HCT116 (cell line): ENCODE data around the gene ANO2. TPM values are rescaled to one million over a fixed set of nuclear protein-coding genes. Genes with fewer than 3 reads are reported as not detected.

Experiments used
- ATAC-seq: fragments of 200-7000 bp; cut with Tn5 transposase; 2 replicates; pipeline ENCODE4 v1.9.1; 2020; ENCODE audit warnings: mild to moderate bottlenecking, moderate library complexity
- BruUV-seq: library from RNA; stranded (reverse); fragments of 400-500 nt; replicated peaks from 2 replicates; lab custom pipeline; 2021; lab: Mats Ljungman, UMichigan
- CTCF ChIA-PET: fragments of 300-600 bp; sonication (Branson Sonifier 250); formaldehyde crosslinking; loops from one replicate; lab custom pipeline; 2021; ENCODE audit warnings: antibody characterized with exemption; lab: Charles Lee
- POLR2A ChIA-PET: fragments of 300-600, 350-600 bp; sonication (Branson Sonifier 250); formaldehyde crosslinking; loops from one replicate; lab custom pipeline; 2021; ENCODE audit warnings: antibody characterized with exemption; lab: Charles Lee
- RAD21 ChIA-PET, 2 experiments: fragments of 300-600 bp; sonication (Branson Sonifier 250); formaldehyde crosslinking; loops; one replicate each; lab custom pipeline; 2023; ENCODE audit warnings: low total read pairs in 2 of 2; ENCODE audit not compliant: uncharacterized antibody in 2 of 2, unreplicated experiment in 2 of 2, low non-redundant PET in 1 of 2; lab: Charles Lee
- DNase-seq: peaks from one replicate; pipeline ENCODE4 v3.0.0-alpha.2; 2010; ENCODE audit warnings: low read depth, low spot score
- H2AFZ ChIP-seq: fragments of 200-600 bp; shearing (Covaris generic), sonication (generic); 2 replicates; pipeline ENCODE4 v1.6.1; 2017; ENCODE audit warnings: low read depth, mixed run types, mixed read lengths, antibody characterized with exemption, low read length; ENCODE audit not compliant: poor library complexity, severe bottlenecking
- H3K27ac ChIP-seq: 2 replicates; pipeline ENCODE4 v1.5.1; 2012; ENCODE audit warnings: low read depth, low read length
- H3K27me3 ChIP-seq: fragments of 200-600 bp; sonication (generic); 2 replicates; pipeline ENCODE4 v1.6.1; 2016; ENCODE audit warnings: mixed run types, low read length, mixed read lengths; ENCODE audit not compliant: insufficient read depth
- H3K36me3 ChIP-seq, 2 experiments: fragments of 200-500 bp in 1 of 2; fragments of 200-600 bp in 1 of 2; sonication (Bioruptor generic) in 1 of 2; sonication (generic) in 1 of 2; 2 replicates each; pipeline versions ENCODE4 v1.5.1 to v1.6.1; 2014 to 2016; ENCODE audit warnings: low read length in 2 of 2, inconsistent platforms in 1 of 2, mixed read lengths in 1 of 2, mixed run types in 1 of 2; ENCODE audit not compliant: insufficient read depth in 2 of 2, control insufficient read depth in 1 of 2
- H3K4me1 ChIP-seq, 2 experiments: fragments of 200-600 bp in 1 of 2; sonication (generic) in 1 of 2; 2 replicates each; pipeline versions ENCODE4 v1.5.1 to v1.6.1; 2012 to 2017; ENCODE audit warnings: low read length in 2 of 2, inconsistent platforms in 1 of 2, mild to moderate bottlenecking in 1 of 2, mixed read lengths in 1 of 2, mixed run types in 1 of 2, moderate library complexity in 1 of 2; ENCODE audit not compliant: insufficient read depth in 2 of 2, control insufficient read depth in 1 of 2
- H3K4me2 ChIP-seq: fragments of 200-600 bp; sonication (generic); 2 replicates; pipeline ENCODE4 v1.6.1; 2017; ENCODE audit warnings: mixed run types, low read length, mixed read lengths
- H3K4me3 ChIP-seq, 2 experiments: fragments of 200-600 bp in 1 of 2; sonication (generic) in 1 of 2; replicated peaks in 1 of 2; 2 replicates each; pipeline ENCODE4 v1.5.1; 2011 to 2016; ENCODE audit warnings: low read length in 2 of 2, control low read depth in 1 of 2, low read depth in 1 of 2, mild to moderate bottlenecking in 1 of 2, mixed read lengths in 1 of 2, mixed run types in 1 of 2
- H3K79me2 ChIP-seq: fragments of 200-600 bp; sonication (generic); 2 replicates; pipeline ENCODE4 v1.6.1; 2017; ENCODE audit warnings: mild to moderate bottlenecking, mixed run types, low read length, moderate library complexity, mixed read lengths; ENCODE audit not compliant: insufficient read depth
- H3K9ac ChIP-seq: fragments of 200-600 bp; sonication (generic); 2 replicates; pipeline ENCODE4 v1.6.1; 2016; ENCODE audit warnings: low read length, mixed read lengths
- H3K9me2 ChIP-seq: fragments of 200-600 bp; sonication (generic), shearing (Covaris generic); 2 replicates; pipeline ENCODE4 v1.6.1; 2017; ENCODE audit warnings: mixed run types, mild to moderate bottlenecking, moderate library complexity; ENCODE audit not compliant: insufficient read depth
- H3K9me3 ChIP-seq, 2 experiments: fragments of 200-500 bp in 1 of 2; fragments of 200-600 bp in 1 of 2; sonication (Bioruptor generic) in 1 of 2; sonication (generic) in 1 of 2; 2 replicates each; pipeline ENCODE4 v1.6.1; 2014 to 2017; ENCODE audit warnings: low read length in 2 of 2, mixed read lengths in 2 of 2, inconsistent platforms in 1 of 2, low read depth in 1 of 2, mild to moderate bottlenecking in 1 of 2, mixed run types in 1 of 2, moderate library complexity in 1 of 2; ENCODE audit not compliant: control insufficient read depth in 1 of 2, insufficient read depth in 1 of 2
- H4K20me1 ChIP-seq: fragments of 200-600 bp; sonication (generic), shearing (Covaris generic); 2 replicates; pipeline ENCODE4 v1.6.1; 2017; ENCODE audit warnings: mixed run types, mild to moderate bottlenecking, moderate library complexity; ENCODE audit not compliant: insufficient read depth
- CBX3 ChIP-seq: IDR thresholded peaks from 2 replicates; pipeline ENCODE4 v1.6.1; 2012; ENCODE audit warnings: low read depth
- CEBPB ChIP-seq: IDR thresholded peaks from 2 replicates; pipeline ENCODE4 v1.6.1; 2012; ENCODE audit warnings: low read depth
- CTCF ChIP-seq, 3 experiments: fragments of 200-600 bp in 1 of 3; sonication (generic) in 1 of 3; IDR thresholded peaks in 2 of 3; conservative IDR thresholded peaks in 1 of 3; 2 replicates each; pipeline ENCODE4 v1.5.1; 2012 to 2017; ENCODE audit warnings: low read depth in 2 of 3, low read length in 2 of 3, antibody characterized with exemption in 1 of 3, borderline replicate concordance in 1 of 3, control low read depth in 1 of 3, mild to moderate bottlenecking in 1 of 3, mixed read lengths in 1 of 3, mixed run types in 1 of 3, moderate library complexity in 1 of 3; ENCODE audit not compliant: insufficient read depth in 1 of 3
- EGR1 ChIP-seq: IDR thresholded peaks from 2 replicates; pipeline ENCODE4 v1.6.1; 2012; ENCODE audit warnings: low read depth
- EZH2phosphoT487 ChIP-seq: fragments of 200-600 bp; IDR thresholded peaks from 2 replicates; pipeline ENCODE4 v1.6.1; 2018; ENCODE audit warnings: antibody characterized with exemption, borderline replicate concordance
- JUND ChIP-seq: IDR thresholded peaks from 2 replicates; pipeline ENCODE4 v1.6.1; 2012
- POLR2AphosphoS5 ChIP-seq: IDR thresholded peaks from 2 replicates; pipeline ENCODE4 v1.6.1; 2011; ENCODE audit warnings: mild to moderate bottlenecking, low read depth, low read length, moderate library complexity
- REST ChIP-seq: IDR thresholded peaks from 2 replicates; pipeline ENCODE4 v1.6.1; 2012; ENCODE audit warnings: low read depth
- SIN3A ChIP-seq: IDR thresholded peaks from 2 replicates; pipeline ENCODE4 v1.6.1; 2012; ENCODE audit warnings: low read depth
- SP1 ChIP-seq: IDR thresholded peaks from 2 replicates; pipeline ENCODE4 v1.6.1; 2012; ENCODE audit warnings: low read depth
- TCF7L2 ChIP-seq: IDR thresholded peaks from 2 replicates; pipeline ENCODE4 v1.7.0; 2011; ENCODE audit warnings: borderline replicate concordance, inconsistent platforms; ENCODE audit not compliant: insufficient read depth, insufficient read length; ENCODE audit errors: extremely low read depth
- ZBTB33 ChIP-seq: IDR thresholded peaks from 2 replicates; pipeline ENCODE4 v1.6.1; 2011; ENCODE audit warnings: mild to moderate bottlenecking, low read length, moderate library complexity; ENCODE audit not compliant: insufficient replicate concordance; ENCODE audit errors: extremely low read depth
- ZNF274 ChIP-seq: fragments of 200-500 bp; sonication (Bioruptor generic); IDR thresholded peaks from 2 replicates; pipeline ENCODE4 v1.6.1; 2014; ENCODE audit warnings: mild to moderate bottlenecking, low read depth, low read length, inconsistent platforms
- intact Hi-C: fragments of 100-400 bp; cut with micrococcal nuclease; formaldehyde crosslinking; loops from 2 replicates; pipeline ENCODE4 v1.10.0; 2022
- total RNA-seq: library from RNA; stranded (reverse); gene quantifications from one replicate; pipeline ENCODE4 v1.2.1, GENCODE V29; 2021; ENCODE audit not compliant: unreplicated experiment

ANO2 gene
- total RNA-seq, 1 experiment from 2014 or later: not detected

GRCh38 chr12:5589054-5589453 lies 356.0 kb downstream of the ANO2 start:
- Histone ChIP-seq H3K36me3 (no peaks in the 10 kb centered on the region), H3K79me2 (no peaks in the 10 kb centered on the region), H3K4me1 (peaks cover 2 to 8% of the 10 kb centered on the region in 2 experiments; a peak in 3 of 4 replicates), H3K27ac (no peak overlapping the region), H4K20me1 (no peaks in the 10 kb centered on the region), H3K9ac (no peak overlapping the region), H3K27me3 (peaks cover 14% of the 10 kb centered on the region; the same call in 1 of the 2 replicates), H3K9me2 (no peaks in the 10 kb centered on the region), H3K9me3 (no peaks in the 10 kb centered on the region), H3K4me2 (no peak overlapping the region), H3K4me3 (no peak overlapping the region), H2AFZ (no peak overlapping the region)
- ChIA-PET RAD21 (no interaction called here), CTCF (no interaction called here), POLR2A (no interaction called here)
- ATAC-seq: no peak
- intact Hi-C loops: no loop called here
- no TSS peak for BruUV-seq
- TF ChIP-seq ZBTB33: no peak
- DNase-seq: no peak

- Histone ChIP-seq H3K4me2 (no peak overlapping the region), H3K9ac (no peak overlapping the region), H3K79me2 (no peaks in the 10 kb centered on the region), H3K27me3 (peaks cover 9% of the 10 kb centered on the region; the same call in 1 of the 2 replicates), H4K20me1 (no peaks in the 10 kb centered on the region), H2AFZ (no peak overlapping the region), H3K4me1 (peaks cover 2 to 8% of the 10 kb centered on the region in 2 experiments; a peak in 3 of 4 replicates), H3K9me2 (no peaks in the 10 kb centered on the region), H3K36me3 (no peaks in the 10 kb centered on the region), H3K4me3 (no peak overlapping the region), H3K27ac (no peak overlapping the region), H3K9me3 (no peaks in the 10 kb centered on the region)
- DNase-seq (no peak), ATAC-seq (no peak)
- BruUV-seq: no TSS peak
- RAD21 ChIA-PET: no interaction called here
- CTCF ChIA-PET: no interaction called here
- POLR2A ChIA-PET: no interaction called here
- intact Hi-C loops: no loop called here
- TF ChIP-seq EGR1 (no peak), POLR2AphosphoS5 (no peak), CEBPB (no peak), CBX3 (no peak), CTCF (IDR thresholded peaks at IDR 0.05 in 2 of 3, conservative IDR thresholded peaks at IDR 0.05 in 1 of 3; ENCODE audit: borderline replicate concordance in 1 of 3, insufficient read depth in 1 of 3, low read depth in 2 of 3, low read length in 2 of 3) (no peak), SP1 (no peak), REST (no peak), TCF7L2 (no peak), ZNF274 (no peak), EZH2phosphoT487 (no peak), SIN3A (no peak), JUND (no peak)
Observed at GRCh38 chr12:5588591-5588990, 356.5 kb downstream of the ANO2 start.
